Breast epithelium (tissue), 3 donors: Measurements from ENCODE around the gene NPTX2.

ENCODE experiments used
- CTCF ChIP-seq, 3 donors: fragments of 450-650 bp; IDR thresholded peaks; one replicate each; pipeline ENCODE4 v1.5.1; 2016 to 2017; ENCODE audit warnings: antibody characterized with exemption in 3 of 3, mild to moderate bottlenecking in 3 of 3, moderate library complexity in 3 of 3
- POLR2A ChIP-seq: fragments of 450-650 bp; IDR thresholded peaks from one replicate; pipeline ENCODE4 v1.6.1; 2016; ENCODE audit warnings: antibody characterized with exemption, mild to moderate bottlenecking, moderate library complexity
- POLR2AphosphoS5 ChIP-seq, 3 donors: sonication (generic); formaldehyde crosslinking; IDR thresholded peaks; one replicate each; pipeline ENCODE4 v1.6.1; 2017; ENCODE audit warnings: antibody characterized with exemption in 3 of 3

GRCh38 chr7:98568891-98569290 lies 48.2 kb upstream of the NPTX2 start:
- no peak for TF ChIP-seq CTCF (IDR thresholded peaks at IDR 0.05)
- no peak for TF ChIP-seq POLR2A
- TF ChIP-seq POLR2AphosphoS5 (IDR thresholded peaks at IDR 0.05): no peak
